Subcutaneous abdominal adipose tissue (tissue), 5 donors: ENCODE measurements around the gene IL5RA.

Experiments
- H3K27ac ChIP-seq: one replicate; pipeline ENCODE4 v1.7.0; 2013; ENCODE audit warnings: low read depth, mild to moderate bottlenecking, inconsistent platforms, low read length, moderate library complexity
- H3K27me3 ChIP-seq, 5 donors: one replicate each; pipeline ENCODE4 v1.7.0; 2013; ENCODE audit warnings: low read length in 5 of 5, inconsistent platforms in 1 of 5; ENCODE audit not compliant: control insufficient read depth in 5 of 5, insufficient read depth in 4 of 5
- H3K36me3 ChIP-seq, 5 donors: one replicate each; pipeline ENCODE4 v1.7.0; 2013; ENCODE audit warnings: low read length in 5 of 5; ENCODE audit not compliant: control insufficient read depth in 5 of 5, insufficient read depth in 5 of 5
- H3K4me1 ChIP-seq, 5 donors: one replicate each; pipeline ENCODE4 v1.7.0; 2013; ENCODE audit warnings: low read length in 5 of 5, mild to moderate bottlenecking in 3 of 5, moderate library complexity in 1 of 5; ENCODE audit not compliant: control insufficient read depth in 5 of 5, insufficient read depth in 5 of 5
- H3K4me3 ChIP-seq, 5 donors: one replicate each; pipeline ENCODE4 v1.7.0; 2013; ENCODE audit warnings: low read length in 5 of 5, low read depth in 1 of 5
- H3K9ac ChIP-seq, 5 donors: one replicate each; pipeline ENCODE4 v1.7.0; 2013; ENCODE audit warnings: low read length in 5 of 5, mild to moderate bottlenecking in 4 of 5, moderate library complexity in 3 of 5
- H3K9me3 ChIP-seq, 5 donors: one replicate each; pipeline ENCODE4 v1.7.0; 2013; ENCODE audit warnings: low read length in 5 of 5; ENCODE audit not compliant: control insufficient read depth in 5 of 5
- donor health status: healthy.
- donor health status: healthy.
- donor health status: healthy.
- donor health status: healthy.
- donor health status: healthy.

Gene IL5RA

GRCh38 chr3:3066910-3067309, 43.3 kb downstream of the IL5RA start:
- Histone ChIP-seq H3K4me1 (no peaks in the 10 kb centered on the region), H3K9me3 (no peaks in the 10 kb centered on the region), H3K27me3 (no peaks in the 10 kb centered on the region), H3K9ac (no peak overlapping the region), H3K4me3 (no peak overlapping the region), H3K36me3 (no peaks in the 10 kb centered on the region), H3K27ac (no peak overlapping the region)

- Histone ChIP-seq H3K9me3 (no peaks in the 10 kb centered on the region), H3K4me1 (no peaks in the 10 kb centered on the region), H3K36me3 (no peaks in the 10 kb centered on the region), H3K9ac (no peak overlapping the region), H3K4me3 (no peak overlapping the region), H3K27ac (no peak overlapping the region), H3K27me3 (no peaks in the 10 kb centered on the region)
Observed at GRCh38 chr3:3066378-3066777, 43.8 kb downstream of the IL5RA start.

- H3K4me3 ChIP-seq = no peak overlapping the region
- H3K27ac ChIP-seq = no peak overlapping the region
- H3K9me3 ChIP-seq = no peaks in the 10 kb centered on the region
- no peaks in the 10 kb centered on the region for H3K4me1 ChIP-seq
- H3K9ac ChIP-seq = no peak overlapping the region
- H3K27me3 ChIP-seq = no peaks in the 10 kb centered on the region
- no peaks in the 10 kb centered on the region for H3K36me3 ChIP-seq
Observed at GRCh38 chr3:3065876-3066275, 44.3 kb downstream of the IL5RA start.

GRCh38 chr3:3064297-3064696, 45.9 kb downstream of the IL5RA start:
- H3K9me3 ChIP-seq = no peaks in the 10 kb centered on the region
- H3K4me3 ChIP-seq = no peak overlapping the region
- H3K27ac ChIP-seq = no peak overlapping the region
- no peaks in the 10 kb centered on the region for H3K4me1 ChIP-seq
- H3K27me3 ChIP-seq = no peaks in the 10 kb centered on the region
- no peaks in the 10 kb centered on the region for H3K36me3 ChIP-seq
- H3K9ac ChIP-seq = no peak overlapping the region

- Histone ChIP-seq H3K9me3 (no peaks in the 10 kb centered on the region), H3K9ac (no peak overlapping the region), H3K36me3 (no peaks in the 10 kb centered on the region), H3K27me3 (no peaks in the 10 kb centered on the region), H3K4me1 (no peaks in the 10 kb centered on the region), H3K4me3 (no peak overlapping the region), H3K27ac (no peak overlapping the region)
Observed at GRCh38 chr3:3059645-3060044, 50.5 kb downstream of the IL5RA start.

GRCh38 chr3:3053974-3054373, 56.2 kb downstream of the IL5RA start:
- Histone ChIP-seq H3K9me3 (no peaks in the 10 kb centered on the region), H3K36me3 (no peaks in the 10 kb centered on the region), H3K27ac (no peak overlapping the region), H3K4me1 (no peaks in the 10 kb centered on the region), H3K4me3 (no peak overlapping the region), H3K9ac (no peak overlapping the region), H3K27me3 (peaks cover 0 to 2% (median 0%) of the 10 kb centered on the region in 5 donors)

GRCh38 chr3:3038201-3038991, 71.8 kb downstream of the IL5RA start:
- H3K27ac ChIP-seq = no peak overlapping the region
- no peaks in the 10 kb centered on the region for H3K36me3 ChIP-seq
- H3K9me3 ChIP-seq = no peaks in the 10 kb centered on the region
- H3K9ac ChIP-seq = peak overlapping the region in 1 of 5 donors; percentile 51
- H3K4me1 ChIP-seq = peaks cover 0 to 8% (median 0%) of the 10 kb centered on the region in 5 donors
- H3K27me3 ChIP-seq = peaks cover 0 to 2% (median 0%) of the 10 kb centered on the region in 5 donors
- H3K4me3 ChIP-seq = peak overlapping the region in 1 of 5 donors; percentile 3

GRCh38 chr3:3037156-3037555, 73.0 kb downstream of the IL5RA start:
- no peaks in the 10 kb centered on the region for H3K36me3 ChIP-seq

GRCh38 chr3:3031326-3031725, 78.8 kb downstream of the IL5RA start:
- Histone ChIP-seq H3K9ac (no peak overlapping the region), H3K4me3 (no peak overlapping the region), H3K27me3 (no peaks in the 10 kb centered on the region), H3K36me3 (no peaks in the 10 kb centered on the region), H3K9me3 (no peaks in the 10 kb centered on the region), H3K4me1 (no peaks in the 10 kb centered on the region), H3K27ac (no peak overlapping the region)

More at GRCh38 chr3:3037156-3037555, 73.0 kb downstream of the IL5RA start:
- H3K9me3 ChIP-seq = no peaks in the 10 kb centered on the region
- H3K9ac ChIP-seq = no peak overlapping the region
- H3K27ac ChIP-seq = no peak overlapping the region
- no peak overlapping the region for H3K4me3 ChIP-seq
- peaks cover 0 to 2% (median 0%) of the 10 kb centered on the region in 5 donors for H3K27me3 ChIP-seq
- H3K4me1 ChIP-seq = peaks cover 0 to 8% (median 0%) of the 10 kb centered on the region in 5 donors

- Histone ChIP-seq H3K4me3 (no peak overlapping the region), H3K9me3 (no peaks in the 10 kb centered on the region)
Observed at GRCh38 chr3:3027976-3028567, 82.1 kb downstream of the IL5RA start.

More at GRCh38 chr3:3027976-3028567, 82.1 kb downstream of the IL5RA start:
- Histone ChIP-seq H3K4me1 (no peaks in the 10 kb centered on the region), H3K27ac (no peak overlapping the region), H3K27me3 (peaks cover 0 to 4% (median 0%) of the 10 kb centered on the region in 5 donors), H3K9ac (no peak overlapping the region), H3K36me3 (no peaks in the 10 kb centered on the region)
